BJ (cell line): ENCODE data around the gene WDR77. TPM values are rescaled to one million over a fixed set of nuclear protein-coding genes. Genes with fewer than 3 reads are reported as not detected.
A peak's percentile ranks its signal among the peaks of the same experiment; 100 is the strongest.

Experiments used
- CTCF ChIA-PET: fragments of 350-600 bp; formaldehyde crosslinking; extraction: SDS; loops from one replicate; lab custom pipeline; 2021; ENCODE audit warnings: antibody characterized with exemption, inconsistent platforms; lab: Yijun Ruan, JAX
- POLR2A ChIA-PET: fragments of 300-600 bp; sonication (Branson Sonifier 250); formaldehyde crosslinking; extraction: SDS; loops from one replicate; lab custom pipeline; 2021; ENCODE audit warnings: antibody characterized with exemption; lab: Charles Lee
- DNase-seq: peaks from one replicate; pipeline ENCODE4 v3.0.0-alpha.2; 2011; ENCODE audit warnings: low read depth
- H3K27me3 ChIP-seq: 2 replicates; pipeline ENCODE4 v1.6.0; 2011; ENCODE audit warnings: low read length; ENCODE audit not compliant: control insufficient read depth, insufficient read depth
- H3K36me3 ChIP-seq: 2 replicates; pipeline ENCODE4 v1.5.1; 2011; ENCODE audit warnings: low read length; ENCODE audit not compliant: control insufficient read depth, insufficient read depth
- H3K4me3 ChIP-seq: 2 replicates; pipeline ENCODE4 v1.5.1; 2011; ENCODE audit warnings: low read depth, mild to moderate bottlenecking, control low read depth, low read length
- polyA plus RNA-seq: library from polyadenylated mRNA; depleted of rRNA; stranded (reverse); fragments of >200 nt; gene quantifications from 2 replicates; pipeline ENCODE4 v1.2.3, GENCODE V29; 2011
- TF ChIP-seq, protein P1 (sequence below): IDR thresholded peaks from 2 replicates; pipeline ENCODE4 v1.5.1; 2011; ENCODE audit warnings: low read depth, mild to moderate bottlenecking, control low read depth, inconsistent platforms, low read length, moderate library complexity; ENCODE audit not compliant: insufficient read depth

WDR77 gene
- polyA plus RNA-seq, 1 experiment: 104 TPM

DNA sequence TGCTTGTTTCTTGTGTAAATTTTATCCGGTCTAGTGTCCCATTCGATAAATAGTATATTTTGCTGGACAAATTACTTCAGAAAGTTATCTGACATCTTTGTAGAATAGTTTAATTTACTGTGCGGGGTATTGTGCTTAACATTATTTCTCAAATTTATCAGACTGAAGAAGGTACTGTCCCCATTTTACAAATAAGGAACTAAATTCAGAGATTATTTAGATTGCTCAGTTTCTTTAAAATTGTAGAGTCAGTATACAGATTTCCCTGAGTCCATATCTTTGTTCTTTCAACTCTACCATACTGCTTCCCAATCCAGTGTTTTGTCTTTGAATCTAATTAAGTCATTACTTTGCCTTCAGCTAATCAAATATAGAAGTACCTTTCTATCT is 6.6 kb upstream of the WDR77 start:
- H3K36me3 ChIP-seq: peaks cover 6% of the 10 kb centered on the region

DNA sequence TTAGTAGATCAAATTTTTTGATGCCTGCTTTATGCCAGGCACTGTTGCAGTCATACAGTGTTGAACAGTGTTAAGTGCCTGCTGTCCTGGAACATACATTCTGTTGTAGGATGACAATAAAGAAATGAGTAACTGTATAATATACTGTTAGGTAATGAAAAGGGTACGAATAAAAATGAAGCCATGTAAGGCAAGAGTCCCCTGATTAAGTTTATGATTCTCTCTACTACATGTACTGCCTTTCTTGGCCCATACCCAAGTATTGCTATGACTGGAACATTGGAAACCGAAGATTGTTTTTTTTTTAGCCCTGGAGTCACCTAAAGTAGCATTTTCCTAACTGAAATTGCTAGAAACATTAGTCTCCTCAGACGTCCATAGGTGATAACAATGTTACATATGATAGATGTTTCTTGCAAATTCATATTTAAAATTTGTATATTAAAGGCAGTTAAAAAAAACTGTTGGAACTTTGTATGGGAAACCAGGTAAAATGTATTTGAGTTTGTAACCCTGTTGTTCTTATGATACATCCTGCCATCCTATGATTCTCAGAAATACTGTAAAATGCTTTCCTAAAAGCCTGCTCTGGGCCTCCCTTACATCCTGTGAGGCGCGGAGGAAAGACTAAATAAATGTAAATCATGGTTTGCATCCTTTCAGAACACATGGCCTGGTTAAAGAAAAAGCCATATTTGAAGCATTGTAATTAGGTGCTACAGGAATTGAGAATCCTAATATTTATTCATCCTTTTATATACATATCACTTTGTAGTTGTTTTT is 6.0 kb upstream of the WDR77 start:
- Histone ChIP-seq H3K27me3 (no peaks in the 10 kb centered on the region), H3K4me3 (no peak overlapping the region), H3K36me3 (peaks cover 6% of the 10 kb centered on the region)
- TF ChIP-seq, protein P1, sequence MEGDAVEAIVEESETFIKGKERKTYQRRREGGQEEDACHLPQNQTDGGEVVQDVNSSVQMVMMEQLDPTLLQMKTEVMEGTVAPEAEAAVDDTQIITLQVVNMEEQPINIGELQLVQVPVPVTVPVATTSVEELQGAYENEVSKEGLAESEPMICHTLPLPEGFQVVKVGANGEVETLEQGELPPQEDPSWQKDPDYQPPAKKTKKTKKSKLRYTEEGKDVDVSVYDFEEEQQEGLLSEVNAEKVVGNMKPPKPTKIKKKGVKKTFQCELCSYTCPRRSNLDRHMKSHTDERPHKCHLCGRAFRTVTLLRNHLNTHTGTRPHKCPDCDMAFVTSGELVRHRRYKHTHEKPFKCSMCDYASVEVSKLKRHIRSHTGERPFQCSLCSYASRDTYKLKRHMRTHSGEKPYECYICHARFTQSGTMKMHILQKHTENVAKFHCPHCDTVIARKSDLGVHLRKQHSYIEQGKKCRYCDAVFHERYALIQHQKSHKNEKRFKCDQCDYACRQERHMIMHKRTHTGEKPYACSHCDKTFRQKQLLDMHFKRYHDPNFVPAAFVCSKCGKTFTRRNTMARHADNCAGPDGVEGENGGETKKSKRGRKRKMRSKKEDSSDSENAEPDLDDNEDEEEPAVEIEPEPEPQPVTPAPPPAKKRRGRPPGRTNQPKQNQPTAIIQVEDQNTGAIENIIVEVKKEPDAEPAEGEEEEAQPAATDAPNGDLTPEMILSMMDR: no peak
- CTCF ChIA-PET: no interaction called here
- POLR2A ChIA-PET: no interaction called here
- no peak for DNase-seq

More for the DNA sequence above, 6.6 kb upstream of the WDR77 start:
- Histone ChIP-seq H3K27me3 (no peaks in the 10 kb centered on the region), H3K4me3 (no peak overlapping the region)
- TF ChIP-seq, protein P1: no peak
- ChIA-PET CTCF (no interaction called here), POLR2A (no interaction called here)
- DNase-seq: no peak

DNA sequence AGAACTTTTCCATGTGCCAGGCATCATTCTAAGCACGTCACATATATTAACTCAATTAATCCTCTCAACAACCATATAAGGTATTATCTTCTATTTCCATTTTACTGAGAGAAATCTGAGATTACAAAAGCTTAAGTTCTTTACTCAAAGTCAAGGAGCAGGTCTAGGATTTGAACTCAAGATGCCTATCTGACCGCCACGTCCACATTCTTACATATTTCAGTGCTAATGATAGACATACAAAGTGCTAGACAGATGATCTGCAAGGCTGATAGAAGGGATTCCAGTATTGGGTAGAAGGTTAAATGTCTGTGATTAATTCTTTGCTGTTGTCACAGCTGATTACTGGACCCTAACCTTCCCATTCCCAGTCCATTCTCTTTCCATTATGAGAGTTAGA is 4.7 kb upstream of the WDR77 start:
- Histone ChIP-seq H3K4me3 (no peak overlapping the region), H3K36me3 (peaks cover 6% of the 10 kb centered on the region), H3K27me3 (no peaks in the 10 kb centered on the region)
- ChIA-PET POLR2A (interaction anchor here (0.5 kb wide), 1 partner anchor 66 kb away, joined by 3 read pairs; no protein-coding TSS in a partner anchor), CTCF (interaction anchor here (0.7 to 1.0 kb wide), 2 partner anchors 27 to 55 kb away, joined by 3 read pairs; no protein-coding TSS in a partner anchor)
- TF ChIP-seq, protein P1: no peak
- DNase-seq: no peak

DNA sequence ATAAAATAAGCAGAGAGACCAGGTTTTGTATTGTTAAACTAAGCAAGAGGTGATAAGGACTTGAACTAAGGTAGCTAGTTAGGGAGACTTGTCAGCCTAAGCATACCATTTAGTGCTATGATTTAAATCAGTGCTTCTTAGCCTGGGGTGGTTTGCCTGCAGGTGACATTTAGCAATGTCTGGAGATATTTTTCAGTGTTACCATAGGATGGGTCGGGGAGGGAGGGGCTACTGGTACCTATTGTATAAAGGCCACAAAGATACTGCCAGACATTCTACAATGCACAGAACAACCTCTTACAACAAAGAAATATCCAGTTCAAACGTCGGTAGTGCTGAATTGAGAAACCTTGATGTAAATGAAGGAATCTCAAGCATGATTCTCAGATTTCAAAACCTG is 3.5 kb upstream of the WDR77 start:
- ChIA-PET CTCF (interaction anchor here (3.1 kb wide), 1 partner anchor 15 kb away, joined by 11 read pairs; no protein-coding TSS in a partner anchor), POLR2A (no interaction called here)
- DNase-seq: no peak
- Histone ChIP-seq H3K36me3 (peaks cover 2% of the 10 kb centered on the region), H3K27me3 (no peaks in the 10 kb centered on the region), H3K4me3 (no peak overlapping the region)
- TF ChIP-seq, protein P1: no peak

DNA sequence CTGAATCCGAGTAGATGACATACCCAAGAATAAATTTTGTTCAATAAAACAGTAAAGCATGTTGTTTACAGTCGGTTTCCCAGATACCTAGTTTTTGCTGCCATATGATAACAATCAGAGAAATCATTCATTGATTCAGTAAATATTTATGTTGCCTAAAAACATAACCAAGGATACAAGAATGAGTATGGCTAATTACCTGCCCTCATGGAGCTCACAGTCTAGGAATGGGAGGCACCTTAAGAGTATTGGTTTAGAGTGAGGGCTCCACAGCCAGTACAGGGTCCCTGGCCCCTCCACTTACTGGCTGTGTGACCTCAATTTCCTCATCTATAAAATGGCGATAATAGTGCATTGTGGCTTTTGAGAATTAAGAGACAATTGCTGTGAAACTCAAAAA is 1.1 kb upstream of the WDR77 start:
- DNase-seq: no peak
- Histone ChIP-seq H3K36me3 (no peaks in the 10 kb centered on the region; the same call in 1 of the 2 replicates), H3K27me3 (no peaks in the 10 kb centered on the region), H3K4me3 (peak overlapping the region; percentile 75)
- ChIA-PET POLR2A (no interaction called here), CTCF (interaction anchor here (0.9 to 3.1 kb wide), 4 partner anchors 11 to 129 kb away, joined by 3 to 11 read pairs (median 3); no protein-coding TSS in a partner anchor)
- TF ChIP-seq, protein P1: no peak
